GM12864 (cell line): ENCODE results near the gene ZBTB5.

Source experiments
- DNase-seq: peaks from one replicate; pipeline ENCODE4 v3.0.0-alpha.2; 2011; ENCODE audit warnings: low read depth
- H3K4me3 ChIP-seq: 2 replicates; pipeline ENCODE4 v1.5.1; 2011; ENCODE audit warnings: mild to moderate bottlenecking, low read depth, low read length, control low read depth
- CTCF ChIP-seq: IDR thresholded peaks from 2 replicates; pipeline ENCODE4 v1.5.1; 2011; ENCODE audit warnings: low read depth, mild to moderate bottlenecking, moderate library complexity, low read length, control low read depth, inconsistent platforms; ENCODE audit errors: missing control alignments

Gene ZBTB5

GRCh38 chr9:37508834-37509206 is 43.6 kb upstream of the ZBTB5 start:
- TF ChIP-seq CTCF, result no peak
- H3K4me3 ChIP-seq, result no peak overlapping the region
- no peak for DNase-seq

GRCh38 chr9:37508135-37508833 is 43.0 kb upstream of the ZBTB5 start:
- DNase-seq, result no peak
- H3K4me3 ChIP-seq, result no peak overlapping the region
- TF ChIP-seq CTCF, result no peak

DNA sequence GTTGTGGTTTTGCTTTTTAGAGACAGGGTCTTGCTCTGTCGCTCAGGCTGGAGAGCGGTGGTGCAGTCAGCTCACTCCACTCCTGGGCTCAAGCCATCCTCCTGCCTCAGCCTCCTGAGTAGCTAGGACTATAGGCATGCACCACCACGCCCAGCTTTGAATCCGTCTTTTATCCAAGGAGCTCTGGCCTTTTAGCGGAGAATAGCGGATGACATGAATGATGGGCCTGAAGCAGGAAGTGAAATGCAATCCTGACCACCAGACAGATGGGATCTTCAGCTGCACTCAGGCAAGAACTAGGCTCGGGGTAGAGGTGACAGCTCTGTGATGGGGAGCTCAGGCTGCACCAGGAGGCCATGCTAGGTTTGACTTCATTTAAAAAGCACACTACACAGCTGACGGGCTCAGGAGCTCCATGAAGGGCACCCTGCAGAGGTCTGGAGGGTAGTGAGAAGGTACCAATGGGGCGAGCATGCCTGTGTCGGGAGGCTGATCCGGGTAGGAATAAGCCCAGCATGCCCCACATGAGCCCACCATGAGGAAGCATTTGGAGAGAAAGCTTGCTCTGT is 42.4 kb upstream of the ZBTB5 start:
- TF ChIP-seq CTCF, result no peak
- no peak for DNase-seq
- H3K4me3 ChIP-seq, result no peak overlapping the region

- no peak overlapping the region for H3K4me3 ChIP-seq
- TF ChIP-seq CTCF, result no peak
- DNase-seq, result no peak
These were observed 39.4 kb upstream of the ZBTB5 start for GRCh38 chr9:37504605-37505004.

DNA sequence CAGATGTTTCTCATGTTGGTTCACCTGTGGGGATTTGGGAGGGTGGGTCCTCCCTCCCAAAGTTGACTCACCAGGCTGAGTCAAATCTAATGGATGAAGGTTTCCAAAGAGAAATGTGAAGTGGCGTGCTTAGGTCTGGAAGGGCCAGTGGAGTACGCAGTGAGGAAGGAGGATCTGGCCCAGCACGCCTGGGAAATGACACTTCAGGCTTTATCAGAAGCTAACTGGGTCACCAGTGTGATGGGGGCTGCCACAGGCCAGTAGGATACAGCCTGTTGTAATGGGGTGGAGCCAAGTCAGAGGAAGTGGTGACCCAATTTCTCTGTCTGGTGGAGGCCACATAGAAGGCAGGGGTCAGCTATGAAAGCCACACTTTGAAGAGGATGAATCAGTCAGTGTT is 38.5 kb upstream of the ZBTB5 start:
- H3K4me3 ChIP-seq, result no peak overlapping the region
- no peak for TF ChIP-seq CTCF
- no peak for DNase-seq

DNA sequence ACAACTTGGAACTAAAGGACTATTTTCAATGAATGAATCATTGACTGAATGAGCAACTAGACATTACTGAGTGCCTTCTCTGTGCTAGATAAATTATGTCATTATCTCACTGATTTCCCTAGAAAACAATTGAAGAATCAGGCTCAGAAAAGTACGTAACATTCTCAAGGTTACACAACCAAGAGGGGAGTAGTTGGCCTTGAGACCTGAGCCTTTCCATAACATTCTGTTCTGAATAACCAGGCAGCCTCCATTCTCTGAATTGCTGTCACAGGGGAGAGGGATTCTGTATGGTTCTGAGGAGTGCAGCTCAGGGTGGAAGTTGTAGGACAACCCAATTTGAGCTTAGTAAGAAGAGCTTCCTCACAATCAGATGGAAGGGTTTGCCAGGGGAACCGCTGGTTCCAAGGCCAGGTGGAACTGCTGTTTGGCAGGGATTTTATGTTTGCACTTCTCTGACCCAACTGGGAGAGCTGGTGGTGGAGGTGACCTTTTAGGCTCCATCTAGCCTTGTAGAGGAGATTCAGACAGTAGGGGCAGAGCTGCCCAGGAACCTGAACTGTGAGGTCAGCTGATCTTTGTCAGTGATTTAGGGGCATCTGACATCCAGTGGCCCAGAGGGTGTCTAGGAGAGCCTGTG is 36.8 kb upstream of the ZBTB5 start:
- DNase-seq, result no peak
- no peak overlapping the region for H3K4me3 ChIP-seq
- TF ChIP-seq CTCF, result no peak

DNA sequence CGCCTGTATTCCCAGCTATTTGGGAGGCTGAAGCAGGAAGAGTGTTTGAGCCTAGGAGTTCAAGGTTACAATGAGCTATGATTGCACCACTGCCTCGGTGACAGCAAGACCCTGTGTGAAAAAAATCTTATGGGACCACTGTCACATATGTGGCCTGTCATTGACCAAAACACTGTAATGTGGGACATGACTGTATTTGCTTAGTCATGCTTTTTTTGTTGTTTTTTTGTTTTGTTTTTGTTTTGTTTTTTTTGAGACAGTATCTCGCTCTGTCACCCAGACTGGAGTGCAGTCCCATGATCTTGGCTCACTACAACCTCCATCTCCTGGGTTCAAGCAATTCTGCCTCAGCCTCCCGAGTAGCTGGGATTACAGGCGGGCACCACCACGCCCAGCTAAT is 34.0 kb upstream of the ZBTB5 start:
- no peak for TF ChIP-seq CTCF
- H3K4me3 ChIP-seq, result no peak overlapping the region
- DNase-seq, result no peak
